OCI-LY3 (cell line): ENCODE data around the gene GAL3ST3.

Experiments used
- CTCF ChIP-seq: fragments of 200-600, 300-600 bp; sonication (generic); IDR thresholded peaks from 2 replicates; pipeline ENCODE4 v1.5.1; 2014; ENCODE audit warnings: antibody characterized with exemption, low read length, low read depth
- EZH2phosphoT487 ChIP-seq: fragments of 200-600 bp; shearing (Covaris generic); IDR thresholded peaks from 2 replicates; pipeline ENCODE4 v1.6.1; 2018; ENCODE audit warnings: antibody characterized with exemption, mixed run types, low read depth

GRCh38 chr11:66082946-66083698 lies 34.2 kb upstream of the GAL3ST3 start:
- TF ChIP-seq CTCF (no peak), EZH2phosphoT487 (no peak)
